Bronchus fibroblast of lung (primary cell): ENCODE measurements around the gene FAM43B. TPM values are rescaled to one million over a fixed set of nuclear protein-coding genes. Genes with fewer than 3 reads are reported as not detected.

Source experiments
- total RNA-seq: library from RNA; depleted of rRNA; stranded (reverse); fragments of >200 nt; gene quantifications from 2 replicates; pipeline ENCODE4 v1.2.3, GENCODE V29; 2015

FAM43B gene
- total RNA-seq: under 0.01 and 0.15 TPM in 2 replicates

GRCh38 chr1:20551945-20552727, at the start of gene FAM43B:
FAM43B (plus strand) TSS chr1:20552573; CDS start chr1:20552974, 401 bp downstream.

GRCh38 chr1:20507564-20508410, 44.6 kb upstream of the FAM43B start, which contains the start of gene MUL1:
MUL1 (minus strand) TSS chr1:20508151; CDS start chr1:20508024, 127 bp downstream.

DNA sequence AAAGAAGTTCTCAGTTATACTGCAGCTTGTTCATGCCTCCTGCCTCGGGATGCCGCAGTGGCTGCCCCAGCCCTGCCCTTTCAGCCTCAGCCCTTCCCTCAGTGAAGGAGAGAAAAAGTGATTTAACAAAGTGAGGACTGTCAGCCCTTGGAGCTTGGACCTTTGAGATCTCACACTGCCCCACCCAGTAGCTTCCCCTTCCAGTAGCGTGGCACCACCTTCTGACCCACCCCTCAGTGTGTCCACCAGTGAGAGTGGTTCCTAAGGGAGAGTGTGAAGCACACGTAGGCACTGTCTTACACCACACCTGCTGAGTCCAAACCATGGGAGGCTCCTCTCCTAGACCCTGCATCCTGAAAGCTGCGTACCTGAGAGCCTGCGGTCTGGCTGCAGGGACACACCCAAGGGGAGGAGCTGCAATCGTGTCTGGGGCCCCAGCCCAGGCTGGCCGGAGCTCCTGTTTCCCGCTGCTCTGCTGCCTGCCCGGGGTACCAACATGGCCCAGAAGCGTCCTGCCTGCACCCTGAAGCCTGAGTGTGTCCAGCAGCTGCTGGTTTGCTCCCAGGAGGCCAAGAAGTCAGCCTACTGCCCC, 36.4 kb downstream of the FAM43B start, which contains the start of gene CDA:
Gene CDA, plus strand, starts transcription at position 464 of the 592 bp plus-strand sequence. Its CDS starts 33 bp downstream, at position 497.

Other genes with a start within 250 kb of the FAM43B start
- gene CAMK2N1, start 66.4 kb upstream of the FAM43B start, total RNA-seq: 18.7 and 28.6 TPM in 2 replicates
- gene MUL1, start 44.4 kb upstream of the FAM43B start, total RNA-seq: 22.7 and 24.1 TPM in 2 replicates
- gene CDA, start 36.5 kb downstream of the FAM43B start, total RNA-seq: 4.2 and 6.5 TPM in 2 replicates
- 46.4 and 48.2 TPM in 2 replicates for gene PINK1, start 80.9 kb downstream of the FAM43B start, total RNA-seq
- 303 and 316 TPM in 2 replicates for gene DDOST, start 108.8 kb downstream of the FAM43B start, total RNA-seq
- gene KIF17, start 165.4 kb downstream of the FAM43B start, total RNA-seq: 1.0 and 1.8 TPM in 2 replicates
- 5.2 and 5.5 TPM in 2 replicates for gene SH2D5, start 180.1 kb downstream of the FAM43B start, total RNA-seq
- gene HP1BP3, start 234.7 kb downstream of the FAM43B start, total RNA-seq: 104 and 144 TPM in 2 replicates